Measurements from ENCODE around the gene CMSS1. TPM values are rescaled to one million over a fixed set of nuclear protein-coding genes. Genes with fewer than 3 reads are reported as not detected.

The CMSS1 gene
- total RNA-seq, 4 donors from 2014 or later, result 23.2 to 89.5 (median 67.6) TPM

DNA sequence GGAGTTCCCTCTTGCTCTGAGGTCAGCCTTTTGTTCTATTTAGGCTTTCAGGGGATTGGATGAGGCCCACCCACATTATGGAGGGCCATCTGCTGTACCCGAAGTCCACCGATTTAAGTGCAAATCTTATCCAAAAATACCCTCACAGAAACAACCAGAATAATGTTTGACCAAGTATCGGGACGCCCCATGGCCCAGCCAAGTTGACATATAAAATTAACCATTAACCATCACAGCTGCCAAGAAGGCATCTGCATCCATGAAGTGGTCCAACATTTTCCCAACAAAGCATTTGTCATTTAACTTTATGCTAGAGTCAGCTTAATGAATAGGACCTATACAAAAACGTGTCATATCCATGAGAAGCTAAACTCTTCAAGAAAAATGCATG is 396.9 kb downstream of the CMSS1 start:
- H3K27me3 ChIP-seq, result no peaks in the 10 kb centered on the region
- H3K4me1 ChIP-seq, result peaks cover 17 to 22% of the 10 kb centered on the region in 2 donors
- H3K27ac ChIP-seq, result no peak overlapping the region
- no peaks in the 10 kb centered on the region for H3K36me3 ChIP-seq
- H3K9me3 ChIP-seq, result no peaks in the 10 kb centered on the region
- DNase-seq (no peak), ATAC-seq (no peak)
- TF ChIP-seq POLR2A (IDR thresholded peaks at IDR 0.05), result no peak
- TF ChIP-seq, protein P1, sequence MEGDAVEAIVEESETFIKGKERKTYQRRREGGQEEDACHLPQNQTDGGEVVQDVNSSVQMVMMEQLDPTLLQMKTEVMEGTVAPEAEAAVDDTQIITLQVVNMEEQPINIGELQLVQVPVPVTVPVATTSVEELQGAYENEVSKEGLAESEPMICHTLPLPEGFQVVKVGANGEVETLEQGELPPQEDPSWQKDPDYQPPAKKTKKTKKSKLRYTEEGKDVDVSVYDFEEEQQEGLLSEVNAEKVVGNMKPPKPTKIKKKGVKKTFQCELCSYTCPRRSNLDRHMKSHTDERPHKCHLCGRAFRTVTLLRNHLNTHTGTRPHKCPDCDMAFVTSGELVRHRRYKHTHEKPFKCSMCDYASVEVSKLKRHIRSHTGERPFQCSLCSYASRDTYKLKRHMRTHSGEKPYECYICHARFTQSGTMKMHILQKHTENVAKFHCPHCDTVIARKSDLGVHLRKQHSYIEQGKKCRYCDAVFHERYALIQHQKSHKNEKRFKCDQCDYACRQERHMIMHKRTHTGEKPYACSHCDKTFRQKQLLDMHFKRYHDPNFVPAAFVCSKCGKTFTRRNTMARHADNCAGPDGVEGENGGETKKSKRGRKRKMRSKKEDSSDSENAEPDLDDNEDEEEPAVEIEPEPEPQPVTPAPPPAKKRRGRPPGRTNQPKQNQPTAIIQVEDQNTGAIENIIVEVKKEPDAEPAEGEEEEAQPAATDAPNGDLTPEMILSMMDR (IDR thresholded peaks at IDR 0.05 in 4 of 5, conservative IDR thresholded peaks at IDR 0.05 in 1 of 5), result no peak
- H3K4me3 ChIP-seq, result no peak overlapping the region
- in situ Hi-C loops (cut with MboI; ENCODE audit: low sequenced_read_pairs in 4 of 4), result no loop called here
- intact Hi-C loops (cut with DNase I; ENCODE audit: low total_unique reads), result no loop called here

DNA sequence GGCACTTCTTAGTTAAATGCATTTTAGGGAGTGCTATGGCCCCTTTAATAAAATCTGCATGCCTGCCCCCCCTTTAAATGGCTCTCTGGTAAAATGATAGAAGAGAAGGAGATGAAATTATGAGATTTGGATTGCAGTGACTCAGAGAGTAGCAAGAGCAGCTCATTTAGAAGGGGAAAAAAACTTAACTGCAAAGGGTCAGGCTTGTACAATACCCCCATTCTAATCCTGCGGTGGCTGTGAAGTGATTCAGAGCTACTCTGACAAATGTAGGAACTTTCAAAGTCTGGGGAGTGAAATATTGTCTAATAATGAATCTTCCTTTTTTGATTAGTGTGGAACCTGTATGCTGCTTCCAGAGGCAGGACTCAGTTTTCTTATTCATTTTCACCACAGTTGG is 399.1 kb downstream of the CMSS1 start:
- TF ChIP-seq, protein P1 (IDR thresholded peaks at IDR 0.05 in 4 of 5, conservative IDR thresholded peaks at IDR 0.05 in 1 of 5), result no peak
- TF ChIP-seq POLR2A (IDR thresholded peaks at IDR 0.05), result no peak
- Histone ChIP-seq H3K9me3 (no peaks in the 10 kb centered on the region), H3K36me3 (no peaks in the 10 kb centered on the region), H3K4me1 (peaks cover 0 to 1% of the 10 kb centered on the region in 2 donors), H3K27me3 (no peaks in the 10 kb centered on the region), H3K4me3 (no peak overlapping the region), H3K27ac (no peak overlapping the region)
- DNase-seq (no peak), ATAC-seq (no peak)
- in situ Hi-C loops (cut with MboI; ENCODE audit: low sequenced_read_pairs in 4 of 4) (no loop called here), intact Hi-C loops (cut with DNase I; ENCODE audit: low total_unique reads) (no loop called here)

- TF ChIP-seq, protein P1 (IDR thresholded peaks at IDR 0.05 in 4 of 5, conservative IDR thresholded peaks at IDR 0.05 in 1 of 5), result no peak
- no peak for TF ChIP-seq POLR2A (IDR thresholded peaks at IDR 0.05)
- Histone ChIP-seq H3K4me3 (no peak overlapping the region), H3K27me3 (no peaks in the 10 kb centered on the region), H3K27ac (no peak overlapping the region), H3K36me3 (no peaks in the 10 kb centered on the region), H3K9me3 (no peaks in the 10 kb centered on the region), H3K4me1 (peaks cover 0 to under 1% of the 10 kb centered on the region in 2 donors)
- in situ Hi-C loops (cut with MboI; ENCODE audit: low sequenced_read_pairs in 4 of 4) (no loop called here), intact Hi-C loops (cut with DNase I; ENCODE audit: low total_unique reads) (no loop called here)
- ATAC-seq (no peak), DNase-seq (no peak)
Measured at GRCh38 chr3:100221159-100221558, 403.5 kb downstream of the CMSS1 start.

- ATAC-seq (no peak), DNase-seq (no peak)
- Histone ChIP-seq H3K27ac (no peak overlapping the region), H3K27me3 (no peaks in the 10 kb centered on the region), H3K4me1 (peaks cover 0 to 16% of the 10 kb centered on the region in 2 donors), H3K4me3 (no peak overlapping the region), H3K9me3 (no peaks in the 10 kb centered on the region), H3K36me3 (no peaks in the 10 kb centered on the region)
- intact Hi-C loops (cut with DNase I; ENCODE audit: low total_unique reads), result no loop called here
- in situ Hi-C loops (cut with MboI; ENCODE audit: low sequenced_read_pairs in 4 of 4), result no loop called here
- TF ChIP-seq POLR2A (IDR thresholded peaks at IDR 0.05), result no peak
- TF ChIP-seq, protein P1 (IDR thresholded peaks at IDR 0.05 in 4 of 5, conservative IDR thresholded peaks at IDR 0.05 in 1 of 5), result no peak
Measured at GRCh38 chr3:100225193-100225592, 407.5 kb downstream of the CMSS1 start.

- no peak for DNase-seq
- no peak for ATAC-seq
- H3K36me3 ChIP-seq, result no peaks in the 10 kb centered on the region
- no peak overlapping the region for H3K4me3 ChIP-seq
- in situ Hi-C loops (cut with MboI; ENCODE audit: low sequenced_read_pairs in 4 of 4), result no loop called here
- no peak for TF ChIP-seq POLR2A (IDR thresholded peaks at IDR 0.05)
- TF ChIP-seq, protein P1 (IDR thresholded peaks at IDR 0.05 in 4 of 5, conservative IDR thresholded peaks at IDR 0.05 in 1 of 5), result no peak
- intact Hi-C loops (cut with DNase I; ENCODE audit: low total_unique reads), result no loop called here
- no peaks in the 10 kb centered on the region for H3K9me3 ChIP-seq
- peaks cover 0 to 16% of the 10 kb centered on the region in 2 donors for H3K4me1 ChIP-seq
- H3K27ac ChIP-seq, result no peak overlapping the region
- H3K27me3 ChIP-seq, result no peaks in the 10 kb centered on the region
Measured at GRCh38 chr3:100225883-100226282, 408.2 kb downstream of the CMSS1 start.
